NOMO-1 (cell line): ENCODE data around the gene NCOR1.

Source experiments
- DNase-seq, 2 experiments: peaks; one replicate each; lab custom pipeline; 2025; ENCODE audit not compliant: unreplicated experiment in 2 of 2; lab: John Stamatoyannopoulos, UW

NCOR1 gene

DNA sequence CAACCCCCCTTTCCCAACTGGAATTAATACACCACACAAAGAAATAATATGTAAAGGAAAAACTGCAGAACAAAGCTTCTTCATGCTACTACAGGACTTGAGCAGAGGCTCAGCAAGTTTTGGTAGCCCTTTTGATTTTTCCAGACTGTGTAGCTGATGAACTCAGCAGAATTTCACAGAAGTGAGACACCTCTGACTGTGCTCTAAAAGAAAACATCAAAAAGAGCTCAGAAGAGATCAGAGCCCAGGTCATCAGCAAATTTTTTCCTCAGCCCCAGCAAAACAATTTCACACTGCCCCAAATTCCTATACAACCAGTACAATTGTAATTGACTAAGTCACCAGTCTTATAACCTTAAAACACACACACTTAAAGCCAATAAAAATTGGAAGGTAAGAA, 177.7 kb downstream of the NCOR1 start:
- no peak for DNase-seq

DNA sequence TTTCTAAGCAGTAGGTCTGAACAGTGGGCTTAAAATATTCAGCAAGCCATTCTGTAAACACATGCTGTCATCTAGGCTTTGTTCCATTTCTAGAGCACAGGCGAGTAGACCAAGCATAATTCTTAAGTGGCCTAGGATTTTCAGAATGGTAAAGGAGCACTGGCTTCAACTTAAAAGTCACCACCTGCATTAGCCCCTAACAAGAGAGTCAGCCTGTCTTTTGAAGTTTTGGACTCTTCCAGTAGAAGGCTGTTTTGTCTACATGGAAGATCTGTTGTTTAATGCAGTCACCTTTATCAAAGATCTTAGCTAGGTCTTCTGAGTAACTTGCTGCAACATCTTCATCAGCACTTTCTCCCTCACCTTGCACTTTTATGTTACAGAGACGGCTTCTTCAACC, 179.1 kb downstream of the NCOR1 start:
- no peak for DNase-seq

DNA sequence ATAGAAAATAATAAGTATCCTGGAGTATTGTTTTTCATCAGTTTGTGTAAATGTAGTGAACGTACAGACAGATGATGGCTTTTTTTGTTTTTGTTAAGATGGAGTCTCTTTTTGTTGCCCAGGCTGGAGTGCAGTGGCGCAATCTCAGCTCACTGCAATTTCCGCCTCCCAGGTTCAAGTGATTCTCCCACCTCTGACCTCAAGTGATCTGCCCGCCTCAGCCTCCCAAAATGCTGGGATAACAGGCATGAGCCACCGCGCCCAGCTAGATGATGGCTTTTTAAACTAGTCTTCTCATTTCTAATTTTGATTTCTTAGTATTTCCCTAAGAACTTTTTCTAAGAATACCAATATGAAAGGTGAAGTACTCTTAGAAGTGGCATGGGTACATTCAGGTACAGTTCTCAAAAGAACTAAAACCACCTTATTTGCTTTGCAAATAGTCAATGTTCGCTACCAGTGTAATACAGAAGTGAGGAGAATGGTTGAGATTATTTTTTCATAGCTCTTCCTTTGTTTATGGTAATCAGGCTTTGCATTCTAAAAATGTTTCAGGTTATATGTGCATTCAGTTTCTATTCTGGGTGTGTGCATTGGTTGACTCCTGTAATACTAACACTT, 181.5 kb downstream of the NCOR1 start:
- no peak for DNase-seq

DNA sequence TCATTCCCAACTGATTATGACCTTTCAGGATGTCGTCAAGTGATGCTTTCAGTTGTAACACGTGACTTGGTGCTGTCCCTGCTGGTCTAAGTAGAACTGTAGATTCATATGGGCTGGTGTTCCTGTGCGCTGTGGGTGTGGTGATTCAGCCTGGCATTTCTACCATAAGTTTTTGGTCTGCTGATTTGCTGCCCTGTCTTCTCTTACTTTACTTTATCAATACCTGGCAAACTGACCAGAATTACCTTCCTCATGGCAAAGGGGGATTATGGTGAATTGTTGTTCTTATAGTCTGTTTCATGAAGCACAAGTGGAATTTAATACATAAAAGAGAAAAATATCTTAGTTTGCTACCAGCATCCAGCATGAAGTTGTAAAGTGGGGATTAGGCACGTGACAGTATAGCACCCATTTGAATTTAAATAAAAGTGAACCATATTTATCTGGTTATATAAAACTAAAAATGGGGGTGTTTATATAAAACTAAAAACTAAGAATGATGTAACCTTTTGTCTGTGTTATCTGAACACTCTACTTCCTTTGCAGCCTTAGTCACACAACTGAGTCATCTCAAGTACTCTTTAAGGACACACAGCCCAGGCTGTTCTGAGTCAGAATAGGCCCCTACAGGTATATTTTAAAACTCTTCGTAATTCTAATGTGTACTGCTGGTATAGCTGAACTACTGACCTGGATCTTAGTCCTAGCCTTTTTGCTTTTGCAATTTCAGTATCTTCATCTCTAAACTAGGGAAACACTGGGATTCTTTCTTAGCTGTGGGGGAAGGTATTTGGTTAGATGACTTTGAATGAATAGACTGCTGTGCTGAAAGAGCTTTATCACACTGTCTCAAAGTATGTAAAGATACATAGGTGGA, 187.4 kb downstream of the NCOR1 start:
- no peak for DNase-seq

DNA sequence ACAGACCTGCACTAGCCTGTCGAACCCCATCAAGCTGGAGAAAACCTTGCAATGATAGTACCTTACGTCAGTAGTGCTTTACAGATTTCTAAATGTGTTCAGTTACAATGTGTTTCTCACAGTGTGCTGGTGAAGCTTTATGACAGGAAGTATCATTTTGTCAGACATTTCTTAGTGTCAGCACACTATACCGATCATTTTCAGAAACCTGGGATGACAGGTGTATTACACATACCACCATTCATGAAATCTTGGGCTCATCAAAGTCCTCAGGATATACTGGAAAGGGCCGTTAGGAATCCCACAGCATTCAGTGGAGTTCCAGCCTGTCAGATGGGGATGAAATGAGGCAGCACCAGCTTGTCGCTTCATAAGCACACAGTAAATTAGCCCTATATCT, 188.4 kb downstream of the NCOR1 start:
- DNase-seq = no peak

DNA sequence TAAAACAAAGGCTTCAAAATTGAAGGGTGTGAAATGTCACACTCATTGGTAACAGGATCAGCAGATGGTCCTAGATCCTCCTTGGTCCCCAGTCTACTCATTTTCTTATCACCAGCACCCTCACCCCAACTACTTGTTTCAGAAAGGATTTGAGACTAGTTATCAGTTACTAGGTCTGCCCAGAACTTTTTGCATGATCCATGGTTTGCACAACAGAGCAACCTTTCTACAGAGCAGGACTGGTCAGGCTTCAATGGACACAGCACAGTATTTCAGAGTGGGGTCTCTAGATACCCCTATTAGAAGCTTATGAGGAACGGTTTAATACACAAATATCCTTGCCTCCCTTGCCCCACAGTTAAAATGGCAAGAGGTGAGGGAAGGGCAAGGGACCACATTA, 190.1 kb downstream of the NCOR1 start:
- DNase-seq = no peak

DNA sequence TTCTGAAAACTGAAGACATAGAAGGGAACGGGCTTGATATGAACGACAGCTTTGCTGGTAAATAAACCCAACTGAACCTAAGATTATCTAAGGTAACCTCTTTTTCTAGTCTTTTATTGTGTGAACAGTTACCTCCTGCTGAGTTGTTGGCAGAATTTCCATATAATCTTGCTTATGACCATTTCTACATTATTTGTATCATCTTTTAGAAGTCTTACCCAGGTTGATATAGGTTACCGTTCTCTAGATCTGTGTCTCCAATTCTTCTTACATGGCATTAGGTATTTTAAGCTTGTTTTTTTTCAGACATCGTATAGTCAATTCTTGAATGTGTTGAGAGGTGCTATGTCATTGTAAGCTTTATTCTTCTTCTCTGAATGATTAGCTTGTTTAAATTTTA, 191.5 kb downstream of the NCOR1 start:
- DNase-seq = no peak

DNA sequence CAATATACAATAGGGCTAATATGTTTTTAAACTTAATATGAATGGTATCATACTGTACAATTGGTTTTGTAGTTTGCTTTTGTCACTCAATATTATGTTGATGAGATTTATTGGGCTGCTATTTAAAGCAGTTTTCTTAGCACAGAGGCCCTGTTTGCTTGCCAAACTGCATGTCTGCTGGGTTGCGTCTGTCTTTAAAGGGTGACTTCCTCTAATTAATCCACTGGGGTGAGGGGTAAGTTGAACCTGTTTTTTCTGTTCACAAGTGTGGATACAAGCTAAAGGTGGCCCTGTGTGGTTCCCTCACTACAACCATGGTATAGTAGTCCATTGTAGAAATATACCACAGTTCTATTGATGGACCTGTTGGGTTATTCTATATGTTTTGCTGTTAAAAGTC, 196.0 kb downstream of the NCOR1 start:
- peak in 1 of 2 experiments; percentile 18 for DNase-seq

DNA sequence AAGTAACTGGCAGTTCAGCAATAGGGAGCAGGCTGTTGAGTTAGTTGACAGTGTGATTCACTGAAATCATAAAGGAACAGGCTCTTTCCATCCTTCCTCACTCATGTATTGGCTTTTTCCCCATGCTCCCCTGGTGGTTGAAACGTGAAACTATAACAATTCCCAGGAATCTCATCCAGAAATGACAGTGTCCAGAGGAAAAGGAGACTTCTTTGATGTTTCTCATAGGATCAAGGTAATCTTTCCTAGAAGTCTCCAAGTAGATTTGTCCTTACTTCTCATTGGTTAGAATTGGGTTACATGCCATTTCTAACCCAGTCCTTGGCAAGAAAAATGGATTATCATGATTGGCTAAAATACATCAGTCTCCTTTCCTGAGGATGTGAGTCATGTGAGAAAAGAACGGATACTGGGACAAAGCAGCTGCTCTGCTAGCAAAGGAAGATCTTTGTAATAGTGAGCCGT, 201.4 kb downstream of the NCOR1 start:
- no peak for DNase-seq

DNA sequence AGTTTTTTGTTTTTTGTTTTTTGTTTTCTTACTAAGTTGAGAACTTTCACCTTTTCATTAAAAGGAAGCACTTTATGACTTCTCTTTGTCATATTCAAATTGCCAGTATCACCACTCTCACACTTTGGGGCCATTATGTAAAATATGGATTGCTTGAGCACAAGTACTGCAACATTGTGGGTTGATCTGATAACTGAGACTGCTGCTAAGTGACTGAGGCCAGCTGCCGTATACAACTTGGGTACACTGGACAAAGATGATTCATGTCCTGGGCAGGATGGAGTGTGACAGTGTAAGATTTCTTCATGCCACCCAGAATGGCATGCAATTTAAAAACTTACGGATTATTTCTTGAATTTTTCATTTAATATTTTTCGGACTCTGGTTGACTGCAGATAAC, 207.9 kb downstream of the NCOR1 start:
- no peak for DNase-seq

DNA sequence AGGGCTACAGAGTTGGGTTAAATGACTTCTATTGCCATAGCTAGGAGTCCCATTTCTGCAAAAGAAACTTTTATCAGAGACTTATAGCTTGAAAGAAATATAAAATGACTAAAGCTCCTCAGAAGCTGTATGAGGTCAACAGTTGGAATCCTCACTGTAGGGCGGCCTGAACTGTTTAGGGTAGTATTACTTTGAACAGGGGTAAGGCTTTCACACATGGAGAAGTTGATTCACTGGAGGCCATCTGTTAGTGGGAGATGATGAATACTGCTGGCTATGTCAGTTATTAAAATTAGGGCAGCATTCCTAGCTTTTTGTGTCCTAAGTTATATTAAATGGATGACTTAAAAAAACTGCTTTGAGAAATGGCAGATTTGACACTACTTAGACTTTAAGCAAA, 209.7 kb downstream of the NCOR1 start:
- no peak for DNase-seq

DNA sequence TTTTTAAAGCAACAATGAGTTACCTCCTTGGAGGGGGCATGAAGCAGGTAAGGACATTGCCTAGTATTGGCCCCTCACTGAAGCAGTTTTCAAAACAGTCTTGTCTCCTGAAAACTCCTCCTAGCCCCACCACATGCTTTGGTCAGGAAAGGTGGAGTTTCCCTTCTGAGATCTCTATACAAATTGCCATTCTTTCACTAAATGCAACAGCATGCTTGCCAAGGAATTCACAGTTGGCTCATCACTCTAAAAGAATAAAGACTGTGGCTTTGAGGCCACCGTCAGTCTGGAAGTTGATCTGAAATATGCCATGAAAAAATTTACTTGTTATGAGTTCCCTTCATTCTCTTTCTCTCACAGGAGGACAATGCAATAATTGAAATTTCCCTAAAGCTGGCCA, 211.5 kb downstream of the NCOR1 start:
- DNase-seq = no peak

DNA sequence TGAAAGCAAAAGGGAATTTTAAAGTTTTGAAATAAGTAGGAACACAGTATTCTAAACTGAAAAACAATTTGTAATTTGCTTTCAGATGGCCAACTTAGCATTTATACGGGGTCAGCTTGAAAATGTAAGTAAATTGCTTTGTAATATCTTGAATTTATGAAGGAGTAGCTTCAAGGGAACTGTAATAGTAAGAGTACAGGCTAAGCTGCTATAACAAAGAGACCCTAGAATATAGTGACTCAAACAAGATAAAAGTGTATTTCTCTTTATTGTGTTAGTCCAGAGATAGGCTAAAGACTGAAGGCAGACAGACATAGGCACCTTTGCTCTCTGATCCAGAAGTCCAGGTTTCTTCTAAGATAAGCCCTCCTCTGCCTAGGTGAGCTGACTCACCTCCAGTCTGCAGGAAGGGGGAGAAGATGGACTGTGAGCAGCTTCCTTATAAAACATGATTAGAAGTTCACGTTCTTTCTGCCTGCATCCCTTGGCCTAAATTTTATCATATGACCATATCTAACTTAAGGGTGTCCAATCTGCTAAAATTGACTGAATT, 212.6 kb downstream of the NCOR1 start:
- no peak for DNase-seq

DNA sequence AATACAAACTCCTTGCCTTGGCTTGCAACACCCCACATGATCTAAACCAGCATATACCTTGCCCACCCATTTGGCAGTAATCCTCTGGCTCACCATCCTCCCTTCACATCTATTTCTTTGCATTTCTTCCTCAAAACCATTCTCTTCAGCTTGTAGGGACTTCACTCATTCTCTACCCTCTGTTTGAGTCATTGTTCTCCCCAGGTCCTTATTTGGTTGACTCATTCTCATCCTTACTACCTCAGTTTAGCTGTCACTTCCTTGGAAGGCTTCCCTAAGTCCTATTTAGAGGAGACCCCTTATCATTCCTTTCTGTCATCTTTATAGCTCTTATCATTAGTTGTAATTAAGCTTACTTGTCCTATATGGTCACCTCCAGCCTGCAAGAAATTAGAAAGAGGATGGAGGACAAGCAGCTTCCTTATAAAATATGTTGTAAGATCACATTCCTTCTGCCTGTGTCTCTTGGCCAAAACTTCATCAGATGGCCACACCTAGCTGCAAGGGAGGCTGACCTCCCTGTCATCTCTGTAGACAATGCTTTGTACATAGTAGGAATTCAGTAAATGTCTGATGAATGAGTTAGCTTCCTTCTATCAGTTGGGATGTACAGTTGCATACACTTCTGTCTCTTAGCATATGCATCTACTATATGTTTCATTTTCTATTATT, 214.0 kb downstream of the NCOR1 start:
- no peak for DNase-seq

DNA sequence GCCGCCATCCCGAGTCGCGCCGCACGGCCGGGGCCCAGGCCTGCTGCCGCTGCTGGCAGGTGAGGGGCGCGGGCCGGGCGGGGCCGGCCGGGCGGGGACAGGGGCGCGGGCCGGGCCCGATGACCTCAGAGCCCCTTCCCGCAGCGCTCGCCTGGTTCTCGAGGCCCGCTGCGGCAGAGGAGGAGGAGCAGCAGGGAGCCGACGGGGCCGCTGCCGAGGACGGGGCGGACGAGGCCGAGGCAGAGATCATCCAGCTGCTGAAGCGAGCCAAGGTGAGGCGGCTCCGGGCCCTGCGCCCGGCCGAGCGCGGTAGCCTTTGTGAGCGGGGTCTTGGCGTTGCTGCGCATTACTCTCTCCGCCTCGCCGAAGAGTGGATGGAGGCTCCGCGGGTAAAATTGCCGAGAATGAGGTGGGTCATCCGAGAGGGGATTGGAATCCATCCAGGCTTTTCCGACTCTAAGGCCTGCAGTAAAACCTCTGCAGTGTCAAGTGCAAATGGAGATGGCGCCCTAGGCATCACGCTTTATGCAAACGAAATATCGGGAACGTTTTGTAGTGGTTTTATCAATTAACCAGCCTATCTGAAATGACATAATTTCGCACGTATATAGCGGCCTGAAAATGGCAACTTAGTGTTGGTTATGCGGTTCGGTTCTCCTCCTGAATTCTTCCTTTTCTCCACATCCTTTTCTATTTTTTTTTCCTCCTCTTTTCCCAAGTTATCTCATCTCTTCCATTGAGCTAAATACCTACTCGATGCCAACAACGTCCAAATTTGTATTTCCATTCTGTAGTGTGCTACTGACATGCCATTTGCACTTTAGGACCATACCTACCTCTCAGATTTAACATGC, 215.1 kb downstream of the NCOR1 start:
- no peak for DNase-seq

DNA sequence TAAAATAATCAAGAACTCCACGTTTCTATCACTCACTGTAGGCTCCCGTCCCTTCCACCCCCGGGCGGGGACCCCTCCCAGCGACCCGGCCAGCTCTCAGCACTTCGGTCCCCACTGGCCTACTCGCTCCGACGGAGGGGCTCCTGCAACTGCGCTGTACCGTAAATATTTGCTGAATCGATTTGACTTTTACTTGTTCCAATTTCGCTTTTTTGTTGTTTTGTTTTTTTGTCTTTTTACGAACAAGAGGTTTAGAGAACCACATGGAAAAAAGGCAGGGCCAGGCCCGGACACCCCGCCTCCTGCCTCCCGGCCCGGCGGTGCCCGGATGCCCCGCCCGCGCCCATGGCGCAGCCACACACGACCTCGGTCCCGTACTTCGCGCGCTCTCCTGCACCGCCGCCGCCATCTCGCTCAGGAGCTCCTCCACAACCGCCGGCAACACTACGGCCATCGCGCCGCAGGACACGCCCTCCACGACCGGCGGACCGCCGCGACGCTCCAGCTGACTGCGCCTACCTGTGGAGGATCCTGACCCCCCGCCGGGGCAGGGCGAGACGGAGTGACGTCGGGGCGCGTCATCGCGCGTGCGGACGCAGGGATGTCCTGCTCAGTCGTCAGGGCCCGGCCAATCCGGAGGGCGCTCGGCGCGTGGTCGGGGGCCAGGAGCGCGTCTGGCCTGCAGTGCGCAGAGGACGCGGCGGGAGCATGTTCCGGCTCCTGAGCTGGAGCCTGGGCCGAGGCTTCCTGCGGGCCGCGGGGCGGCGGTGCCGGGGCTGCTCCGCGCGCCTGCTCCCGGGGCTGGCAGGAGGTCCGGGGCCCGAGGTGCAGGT, 216.0 kb downstream of the NCOR1 start, which contains the start of the genes TTC19 and ZSWIM7:
TSS of gene TTC19 (plus strand) at position 684 of the 833 bp plus-strand sequence. CDS start at position 709, 25 bp downstream.
TSS of gene ZSWIM7 (minus strand) at position 564 of the 833 bp plus-strand sequence. CDS start at position 454, 110 bp downstream.
- peak; percentile 94 to 96 for DNase-seq

DNA sequence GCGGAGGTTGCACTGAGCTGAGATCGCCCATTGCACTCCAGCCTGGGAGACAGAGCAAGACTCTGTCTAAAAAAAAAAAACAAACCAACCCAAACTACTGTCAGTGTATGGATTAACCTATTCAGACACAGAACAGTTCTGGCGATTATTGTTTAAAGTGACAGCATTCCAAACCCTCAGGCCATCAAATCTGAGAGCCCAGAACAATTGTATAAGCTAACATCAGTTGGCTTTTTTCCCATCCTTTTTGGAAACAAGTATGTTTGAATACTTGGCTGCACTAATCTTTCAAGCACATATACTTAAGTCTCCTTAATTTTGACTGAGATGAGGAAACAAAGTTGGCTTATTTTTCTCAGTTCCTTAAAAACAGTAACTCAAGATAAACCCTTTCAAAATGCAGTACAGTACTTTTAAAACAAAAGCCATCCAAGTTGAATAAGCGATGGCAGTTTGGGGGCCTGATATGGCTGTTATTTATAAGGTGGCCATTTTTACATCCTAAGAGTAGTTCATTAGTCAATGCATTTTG, 217.2 kb downstream of the NCOR1 start:
- peak; percentile 37 to 86 for DNase-seq

DNA sequence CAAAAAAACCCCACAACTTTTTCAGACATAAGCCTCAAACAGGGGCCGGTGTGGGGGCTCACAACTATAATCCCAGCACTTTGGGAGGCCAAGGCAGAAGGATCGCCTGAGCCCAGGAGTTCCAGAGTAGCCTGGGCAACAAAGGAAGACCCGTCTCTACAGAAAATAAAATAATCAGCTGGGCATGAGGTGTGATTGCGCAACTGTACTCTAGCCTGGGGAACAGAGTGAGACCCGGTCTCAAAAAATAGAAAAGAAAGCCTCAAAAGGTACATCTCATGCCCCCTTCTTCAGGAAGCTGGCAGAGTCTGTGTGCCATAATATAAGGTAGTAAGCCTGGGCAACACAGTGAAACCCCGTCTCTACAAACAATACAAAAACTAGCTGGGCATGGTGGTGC, 219.0 kb downstream of the NCOR1 start:
- no peak for DNase-seq
